Left lobe of liver (tissue), 2 donors: ENCODE data around the gene LSM4. TPM values are rescaled to one million over a fixed set of nuclear protein-coding genes. Genes with fewer than 3 reads are reported as not detected.

Experiments
- ATAC-seq: fragments of 200-7000 bp; cut with Tn5 transposase; one replicate; pipeline ENCODE4 v1.9.1; 2020; ENCODE audit warnings: mild to moderate bottlenecking, moderate library complexity
- DNase-seq: peaks from one replicate; pipeline ENCODE4 v3.0.0-alpha.2; 2020; ENCODE audit warnings: low spot score
- total RNA-seq: library from RNA; stranded (reverse); gene quantifications from one replicate; pipeline ENCODE4 v1.2.1, GENCODE V29; 2021
- donor health status: DM: no; HTN: no; CAD: no; lungs with moderate emphysema.
- donor health status: DM: no; HTN: yes; CAD: no.

The LSM4 gene
- total RNA-seq, 1 donor from 2014 or later: 53.3 TPM

- DNase-seq: no peak
- no peak for ATAC-seq
These were observed 61.4 kb downstream of the LSM4 start for GRCh38 chr19:18261474-18261873.

GRCh38 chr19:18259893-18260292, 63.0 kb downstream of the LSM4 start:
- no peak for ATAC-seq
- DNase-seq: no peak

- DNase-seq: no peak
- ATAC-seq: no peak
These were observed 65.1 kb downstream of the LSM4 start for GRCh38 chr19:18257503-18258470.

Other genes with a start within 250 kb of the LSM4 start
- 0.25 TPM for gene IL12RB1, start 236.1 kb downstream of the LSM4 start, total RNA-seq
- gene MAST3, start 225.3 kb downstream of the LSM4 start, total RNA-seq: 18.4 TPM
- 14.8 TPM for gene PIK3R2, start 169.9 kb downstream of the LSM4 start, total RNA-seq
- gene IFI30, start 149.3 kb downstream of the LSM4 start, total RNA-seq: 57.6 TPM
- 8.6 TPM for gene MPV17L2, start 129.9 kb downstream of the LSM4 start, total RNA-seq
- gene RAB3A, start 119.0 kb downstream of the LSM4 start, total RNA-seq: 2.1 TPM
- gene PDE4C, start 96.6 kb downstream of the LSM4 start, total RNA-seq: 0.60 TPM
- gene IQCN, start 48.6 kb downstream of the LSM4 start, total RNA-seq: 2.8 TPM
- 47.4 TPM for gene JUND, start 41.5 kb downstream of the LSM4 start, total RNA-seq
- 62.4 TPM for gene PGPEP1, start 17.5 kb upstream of the LSM4 start, total RNA-seq
- gene GDF15, start 63.1 kb upstream of the LSM4 start, total RNA-seq: 3.2 TPM
- 2.2 TPM for gene LRRC25, start 74.5 kb upstream of the LSM4 start, total RNA-seq
- gene SSBP4, start 96.3 kb upstream of the LSM4 start, total RNA-seq: 18.4 TPM
- gene ISYNA1, start 115.1 kb upstream of the LSM4 start, total RNA-seq: 10.2 TPM
- 11.2 TPM for gene ELL, start 199.0 kb upstream of the LSM4 start, total RNA-seq
- gene FKBP8, start 220.5 kb upstream of the LSM4 start, total RNA-seq: 116 TPM
- gene KXD1, start 234.8 kb upstream of the LSM4 start, total RNA-seq: 30.4 TPM
- 425 TPM for gene UBA52, start 248.8 kb upstream of the LSM4 start, total RNA-seq